Cardiac fibroblast (primary cell): ENCODE measurements around the gene ARMC6.
"Not testable (repeated sequence)": the region's sequence is repeated elsewhere in the genome, so short reads cannot be mapped to it uniquely, and the experiment has no call there.

Experiments
- DNase-seq, 2 donors: peaks; one replicate each; pipeline versions ENCODE4 v3.0.0 to v3.0.0-alpha.2; 2010; ENCODE audit warnings: low read depth in 2 of 2
- H3K4me3 ChIP-seq, 2 donors: replicated peaks in 1 of 2; 1 replicate in 1 of 2; 2 replicates in 1 of 2; pipeline ENCODE4 v1.5.1; 2011; ENCODE audit warnings: low read depth in 2 of 2, low read length in 2 of 2, mild to moderate bottlenecking in 2 of 2, moderate library complexity in 1 of 2
- TF ChIP-seq, protein P1 (sequence below): IDR thresholded peaks from one replicate; pipeline ENCODE4 v1.5.1; 2011; ENCODE audit warnings: low read depth, mild to moderate bottlenecking, low read length, inconsistent platforms

Gene ARMC6

DNA sequence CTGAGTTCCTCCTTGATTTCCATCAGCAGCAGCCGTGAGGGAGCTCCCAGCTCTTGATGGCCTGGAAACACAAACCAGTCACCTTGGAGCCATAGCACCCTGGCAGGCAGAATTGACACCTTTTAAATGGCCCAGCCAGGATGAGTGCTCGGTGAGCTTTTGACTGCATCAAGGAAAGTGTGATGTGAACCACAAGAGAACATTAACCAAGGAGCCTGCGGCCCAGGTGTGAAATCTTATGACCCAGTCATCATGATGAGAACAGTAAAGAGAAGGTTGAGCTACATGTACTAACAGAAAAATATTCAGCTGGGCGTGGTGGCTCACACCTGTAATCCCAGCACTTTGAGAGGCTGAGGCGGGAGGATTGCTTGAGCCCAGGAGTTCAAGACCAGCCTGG lies 22.9 kb upstream of the ARMC6 start:
- TF ChIP-seq, protein P1, sequence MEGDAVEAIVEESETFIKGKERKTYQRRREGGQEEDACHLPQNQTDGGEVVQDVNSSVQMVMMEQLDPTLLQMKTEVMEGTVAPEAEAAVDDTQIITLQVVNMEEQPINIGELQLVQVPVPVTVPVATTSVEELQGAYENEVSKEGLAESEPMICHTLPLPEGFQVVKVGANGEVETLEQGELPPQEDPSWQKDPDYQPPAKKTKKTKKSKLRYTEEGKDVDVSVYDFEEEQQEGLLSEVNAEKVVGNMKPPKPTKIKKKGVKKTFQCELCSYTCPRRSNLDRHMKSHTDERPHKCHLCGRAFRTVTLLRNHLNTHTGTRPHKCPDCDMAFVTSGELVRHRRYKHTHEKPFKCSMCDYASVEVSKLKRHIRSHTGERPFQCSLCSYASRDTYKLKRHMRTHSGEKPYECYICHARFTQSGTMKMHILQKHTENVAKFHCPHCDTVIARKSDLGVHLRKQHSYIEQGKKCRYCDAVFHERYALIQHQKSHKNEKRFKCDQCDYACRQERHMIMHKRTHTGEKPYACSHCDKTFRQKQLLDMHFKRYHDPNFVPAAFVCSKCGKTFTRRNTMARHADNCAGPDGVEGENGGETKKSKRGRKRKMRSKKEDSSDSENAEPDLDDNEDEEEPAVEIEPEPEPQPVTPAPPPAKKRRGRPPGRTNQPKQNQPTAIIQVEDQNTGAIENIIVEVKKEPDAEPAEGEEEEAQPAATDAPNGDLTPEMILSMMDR = no peak
- DNase-seq = no peak
- no peak overlapping the region for H3K4me3 ChIP-seq

DNA sequence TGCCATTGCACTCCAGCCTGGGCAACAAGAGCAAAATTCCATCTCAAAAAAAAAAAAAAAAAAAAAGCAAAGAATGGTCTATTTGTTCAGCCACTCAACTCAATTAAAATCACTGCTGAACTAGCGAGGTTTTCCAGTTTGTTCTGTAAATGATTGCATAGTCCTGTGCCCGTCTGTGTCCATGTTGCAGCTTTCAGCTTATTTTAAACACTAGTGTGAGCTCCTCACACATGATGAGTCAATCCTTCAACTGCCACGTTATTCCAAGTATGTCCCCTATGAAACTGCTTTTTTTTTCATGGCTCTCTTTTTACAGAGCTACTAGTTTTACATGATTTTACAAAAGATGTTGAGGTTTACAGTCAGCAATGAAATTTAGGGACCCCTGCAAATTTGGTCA lies 12.3 kb upstream of the ARMC6 start:
- no peak overlapping the region for H3K4me3 ChIP-seq
- peak; percentile 26 to 67 for DNase-seq
- TF ChIP-seq, protein P1 = no peak

DNA sequence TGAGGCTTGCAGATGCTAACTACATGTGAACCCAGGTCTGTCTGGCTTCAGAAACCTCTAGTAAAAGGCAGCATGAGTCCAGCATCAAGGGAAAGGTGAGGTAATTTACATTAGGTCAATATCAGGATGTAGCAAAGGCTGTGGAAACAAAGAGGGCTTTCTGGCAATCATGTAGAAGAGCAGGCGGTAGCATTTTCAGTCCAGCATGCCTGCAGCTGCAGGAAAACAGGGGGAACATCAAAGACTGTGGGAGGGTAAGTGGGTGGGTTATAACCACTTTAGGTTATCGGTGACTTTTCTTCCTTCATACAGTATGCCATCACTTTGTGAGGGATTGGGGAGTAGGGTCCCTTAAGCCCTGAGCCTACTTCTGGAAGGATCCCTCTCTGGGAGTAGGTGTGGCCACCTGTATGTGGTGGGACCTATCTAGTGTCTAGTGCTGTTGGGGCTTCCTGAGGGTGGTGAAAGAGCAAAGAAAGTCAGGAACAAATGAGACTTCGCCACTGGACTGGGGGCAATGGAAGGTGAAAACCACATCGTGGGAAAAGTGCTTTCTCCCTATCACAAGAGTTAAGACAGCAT lies 10.9 kb upstream of the ARMC6 start:
- no peak for DNase-seq
- H3K4me3 ChIP-seq = no peak overlapping the region
- TF ChIP-seq, protein P1 = no peak

DNA sequence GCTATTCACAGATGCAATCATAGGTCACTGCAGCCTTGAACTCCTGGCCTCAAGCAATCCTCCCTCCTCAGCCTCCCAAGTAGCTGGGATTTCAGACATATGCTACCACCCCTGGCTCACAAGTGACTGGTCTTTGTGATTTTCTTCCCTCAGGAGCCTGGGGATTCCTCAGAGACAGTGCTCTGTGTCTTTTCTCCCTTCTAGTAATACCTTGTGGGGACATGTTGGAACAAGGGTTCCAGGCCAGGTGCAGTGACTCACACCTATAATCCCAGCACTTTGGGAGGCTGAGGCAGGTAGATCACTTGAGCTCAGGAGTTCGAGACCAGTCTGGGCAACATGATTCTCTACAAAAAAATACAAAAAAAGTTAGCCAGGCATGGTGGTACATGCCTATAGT lies 10.0 kb upstream of the ARMC6 start:
- DNase-seq, H3K4me3 ChIP-seq: not testable (repeated sequence)

DNA sequence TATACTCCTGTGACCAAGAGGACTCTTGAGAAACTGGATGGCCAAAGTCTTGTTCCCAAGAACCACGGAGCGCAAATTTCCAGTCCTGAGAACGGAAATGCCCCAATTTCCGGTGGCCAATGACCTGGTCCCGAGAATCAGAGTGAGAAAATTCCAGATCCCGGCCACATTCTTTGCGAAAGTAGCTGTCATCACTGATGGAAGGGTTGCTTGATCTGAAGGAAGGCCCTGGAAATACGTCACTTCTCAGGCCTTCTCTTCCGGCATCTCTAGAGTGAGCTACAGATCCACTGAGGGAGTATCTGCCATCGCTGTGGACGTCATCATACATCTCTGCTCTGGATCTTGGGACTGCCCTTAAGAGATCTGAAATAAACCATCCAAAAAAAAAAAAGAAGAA lies 7.5 kb upstream of the ARMC6 start:
- TF ChIP-seq, protein P1 = no peak
- H3K4me3 ChIP-seq = no peak overlapping the region
- no peak for DNase-seq

DNA sequence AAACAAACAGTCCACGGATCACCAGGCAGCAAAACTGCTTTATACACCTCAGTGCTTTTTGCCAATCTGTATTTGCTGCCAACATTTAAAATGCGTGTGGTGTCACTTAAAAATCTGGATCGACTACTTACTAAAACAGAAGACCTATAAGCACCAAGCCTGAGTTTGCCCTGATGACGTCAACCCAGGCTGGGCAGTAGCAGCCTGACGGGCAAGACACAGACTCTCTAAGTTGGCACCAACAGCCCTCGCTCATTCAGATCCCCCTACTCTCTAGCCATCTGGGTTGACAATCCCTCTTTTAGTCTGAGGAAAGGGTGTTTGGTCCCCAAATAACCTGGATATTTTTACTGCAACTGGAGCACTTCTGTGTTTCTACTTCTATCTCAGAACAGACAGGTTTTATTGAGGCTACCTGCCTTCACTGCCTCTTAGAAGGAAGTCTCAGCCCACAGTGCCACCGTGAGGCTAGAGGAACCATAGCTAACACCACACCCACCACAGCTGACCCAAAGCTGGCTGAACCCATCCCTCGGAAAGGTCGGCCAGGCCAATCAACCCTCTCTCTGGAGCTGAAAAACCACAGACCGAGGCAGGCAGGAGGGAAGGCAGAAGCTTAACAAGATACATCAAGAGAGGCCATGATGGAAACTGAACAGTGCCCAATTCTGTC lies 7.0 kb upstream of the ARMC6 start:
- no peak overlapping the region for H3K4me3 ChIP-seq
- DNase-seq = peak in 1 of 2 donors; percentile 13
- TF ChIP-seq, protein P1 = no peak

DNA sequence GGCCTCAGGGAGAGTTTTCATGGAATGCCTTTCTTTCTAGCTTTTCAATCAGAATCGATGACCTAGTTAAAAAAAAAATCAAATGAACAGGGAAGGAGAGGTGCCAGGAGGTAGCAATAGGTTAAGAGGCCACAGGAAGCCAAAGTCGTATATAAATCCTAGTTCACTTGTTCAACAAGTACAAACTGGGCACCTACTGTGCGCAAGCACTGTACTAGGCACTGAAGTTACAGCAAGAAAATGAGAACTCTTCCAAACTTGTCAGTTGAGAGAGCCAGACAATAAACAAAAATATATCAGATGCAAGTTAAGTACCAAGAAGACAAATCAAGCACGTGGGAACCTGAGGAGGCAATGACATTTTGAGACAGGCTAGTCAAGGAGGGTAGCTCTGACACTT lies 6.2 kb upstream of the ARMC6 start:
- no peak for DNase-seq
- H3K4me3 ChIP-seq = no peak overlapping the region
- TF ChIP-seq, protein P1 = no peak
